CD8-positive, alpha-beta memory T cell (primary cell): Measurements from ENCODE around the gene PPM1E. TPM values are rescaled to one million over a fixed set of nuclear protein-coding genes. Genes with fewer than 3 reads are reported as not detected.

Experiments
- CTCF ChIA-PET: fragments of 350-600 bp; sonication (Branson Sonifier 250); formaldehyde crosslinking; loops from one replicate; lab custom pipeline; 2021; ENCODE audit warnings: antibody characterized with exemption; lab: Charles Lee
- POLR2A ChIA-PET: fragments of 350-600 bp; sonication (Branson Sonifier 250); formaldehyde crosslinking; loops from one replicate; lab custom pipeline; 2021; ENCODE audit warnings: antibody characterized with exemption; lab: Charles Lee
- DNase-seq, 5 donors: peaks; one replicate each; pipeline versions ENCODE4 v3.0.0 to v3.0.0-alpha.2; 2020 to 2022; ENCODE audit warnings: mixed read lengths in 1 of 5
- H3K27ac ChIP-seq: one replicate; pipeline ENCODE4 v1.7.0; 2013; ENCODE audit warnings: low read depth, mild to moderate bottlenecking, low read length, moderate library complexity
- H3K27me3 ChIP-seq: 2 replicates; pipeline ENCODE4 v1.7.0; 2013; ENCODE audit warnings: low read length, mild to moderate bottlenecking; ENCODE audit not compliant: insufficient read depth, poor library complexity, severe bottlenecking
- H3K36me3 ChIP-seq: 2 replicates; pipeline ENCODE4 v1.7.0; 2013; ENCODE audit warnings: mild to moderate bottlenecking, low read length, moderate library complexity; ENCODE audit not compliant: insufficient read depth
- H3K4me1 ChIP-seq: 2 replicates; pipeline ENCODE4 v1.7.0; 2013; ENCODE audit warnings: mild to moderate bottlenecking, low read length, moderate library complexity; ENCODE audit not compliant: insufficient read depth
- H3K4me3 ChIP-seq: 2 replicates; pipeline ENCODE4 v1.7.0; 2013; ENCODE audit warnings: mild to moderate bottlenecking, low read length
- H3K9me3 ChIP-seq: 2 replicates; pipeline ENCODE4 v1.7.0; 2013; ENCODE audit warnings: mild to moderate bottlenecking, low read length
- H3K27ac Mint-ChIP-seq, 8 donors: one replicate each; pipeline ENCODE4 v1.8.0; 2020 to 2021; ENCODE audit warnings: mixed read lengths in 8 of 8, mild to moderate bottlenecking in 6 of 8, inconsistent platforms in 3 of 8, moderate library complexity in 3 of 8
- H3K27me3 Mint-ChIP-seq, 2 donors: one replicate each; pipeline ENCODE4 v1.8.0; 2020 to 2021; ENCODE audit warnings: mixed read lengths in 2 of 2, mild to moderate bottlenecking in 1 of 2, moderate library complexity in 1 of 2
- H3K36me3 Mint-ChIP-seq, 3 donors: one replicate each; pipeline ENCODE4 v1.8.0; 2020 to 2021; ENCODE audit warnings: mixed read lengths in 3 of 3, inconsistent platforms in 1 of 3, mild to moderate bottlenecking in 1 of 3
- H3K4me1 Mint-ChIP-seq, 3 donors: one replicate each; pipeline ENCODE4 v1.8.0; 2020 to 2021; ENCODE audit warnings: mixed read lengths in 3 of 3, inconsistent platforms in 1 of 3, mild to moderate bottlenecking in 1 of 3
- H3K4me3 Mint-ChIP-seq, 7 donors: one replicate each; pipeline ENCODE4 v1.8.0; 2020 to 2021; ENCODE audit warnings: mixed read lengths in 7 of 7, mild to moderate bottlenecking in 6 of 7, moderate library complexity in 4 of 7, inconsistent platforms in 2 of 7
- H3K9me3 Mint-ChIP-seq, 5 donors: one replicate each; pipeline ENCODE4 v1.8.0; 2020 to 2022; ENCODE audit warnings: mixed read lengths in 5 of 5, mild to moderate bottlenecking in 3 of 5, moderate library complexity in 2 of 5, inconsistent platforms in 1 of 5
- polyA plus RNA-seq: library from polyadenylated mRNA; unstranded; fragments of 300-500 nt; fragmentation: Illumina TruSeq; gene quantifications from one replicate; pipeline ENCODE4 v1.2.3, GENCODE V29; 2021
- total RNA-seq, 2 experiments: library from RNA; stranded (reverse); gene quantifications; one replicate each; pipeline ENCODE4 v1.2.3, GENCODE V29; 2021

The PPM1E gene
- total RNA-seq (not detected), polyA plus RNA-seq (0.05 TPM)

GRCh38 chr17:58755577-58756245 lies at the start of gene PPM1E:
TSS of gene PPM1E (plus strand) at chr17:58755854.
- ChIA-PET CTCF (no interaction called here), POLR2A (no interaction called here)
- H3K9me3 Mint-ChIP-seq: peaks cover 0 to 2% (median 0%) of the 10 kb centered on the region in 5 donors
- peaks cover 12% of the 10 kb centered on the region for H3K4me1 ChIP-seq
- peaks cover 47 to 61% of the 10 kb centered on the region in 2 donors for H3K27me3 Mint-ChIP-seq
- H3K4me1 Mint-ChIP-seq: peaks cover 7 to 21% (median 16%) of the 10 kb centered on the region in 3 donors
- peak; percentile 3 to 56 (median 13) for DNase-seq
- no peaks in the 10 kb centered on the region for H3K36me3 ChIP-seq
- peak within 1 kb of the TSS in 3 of 8 donors; percentile 11 to 65 (median 28) for H3K27ac Mint-ChIP-seq
- no peaks in the 10 kb centered on the region for H3K9me3 ChIP-seq
- H3K4me3 Mint-ChIP-seq: peak within 1 kb of the TSS; percentile 85 to 92 (median 91)
- H3K27me3 ChIP-seq: peaks cover 29% of the 10 kb centered on the region
- H3K36me3 Mint-ChIP-seq: peaks cover 0 to 3% (median 0%) of the 10 kb centered on the region in 3 donors
- no peak within 1 kb of the TSS for H3K27ac ChIP-seq
- peak within 1 kb of the TSS; percentile 69 for H3K4me3 ChIP-seq

- peaks cover 0 to 5% (median 0%) of the 10 kb centered on the region in 3 donors for H3K4me1 Mint-ChIP-seq
- Histone ChIP-seq H3K4me3 (no peak overlapping the region), H3K9me3 (no peaks in the 10 kb centered on the region), H3K4me1 (no peaks in the 10 kb centered on the region), H3K27me3 (no peaks in the 10 kb centered on the region), H3K36me3 (no peaks in the 10 kb centered on the region), H3K27ac (no peak overlapping the region)
- H3K27me3 Mint-ChIP-seq: no peaks in the 10 kb centered on the region
- ChIA-PET POLR2A (no interaction called here), CTCF (no interaction called here)
- H3K9me3 Mint-ChIP-seq: no peaks in the 10 kb centered on the region
- H3K27ac Mint-ChIP-seq: peak overlapping the region in 3 of 8 donors; percentile 1 to 67 (median 19)
- no peak for DNase-seq
- peaks cover 0 to 51% (median 9%) of the 10 kb centered on the region in 3 donors for H3K36me3 Mint-ChIP-seq
- H3K4me3 Mint-ChIP-seq: no peak overlapping the region
Measured at GRCh38 chr17:58706351-58707140, 49.1 kb upstream of the PPM1E start.

GRCh38 chr17:58710948-58711552 lies 44.6 kb upstream of the PPM1E start:
- Histone ChIP-seq H3K9me3 (no peaks in the 10 kb centered on the region), H3K36me3 (no peaks in the 10 kb centered on the region), H3K27me3 (no peaks in the 10 kb centered on the region), H3K27ac (no peak overlapping the region), H3K4me3 (no peak overlapping the region), H3K4me1 (no peaks in the 10 kb centered on the region)
- peak in 4 of 5 donors; percentile 3 to 48 (median 20) for DNase-seq
- Mint-ChIP-seq H3K9me3 (no peaks in the 10 kb centered on the region), H3K27ac (no peak overlapping the region), H3K36me3 (peaks cover 4 to 45% (median 6%) of the 10 kb centered on the region in 3 donors), H3K27me3 (no peaks in the 10 kb centered on the region), H3K4me3 (no peak overlapping the region), H3K4me1 (peaks cover 0 to 5% (median 0%) of the 10 kb centered on the region in 3 donors)
- CTCF ChIA-PET: interaction anchor here (0.6 to 1.6 kb wide), 6 partner anchors 10 to 294 kb away, joined by 3 to 5 read pairs (median 3); no protein-coding TSS in a partner anchor
- POLR2A ChIA-PET: no interaction called here

GRCh38 chr17:58722274-58722673 lies 33.4 kb upstream of the PPM1E start:
- H3K27me3 Mint-ChIP-seq: no peaks in the 10 kb centered on the region
- peak overlapping the region in 1 of 8 donors; percentile 2 for H3K27ac Mint-ChIP-seq
- H3K4me3 Mint-ChIP-seq: no peak overlapping the region
- no peaks in the 10 kb centered on the region for H3K9me3 Mint-ChIP-seq
- no peak for DNase-seq
- Histone ChIP-seq H3K27me3 (no peaks in the 10 kb centered on the region), H3K9me3 (no peaks in the 10 kb centered on the region), H3K4me1 (no peaks in the 10 kb centered on the region), H3K27ac (no peak overlapping the region), H3K4me3 (no peak overlapping the region), H3K36me3 (peaks cover 5% of the 10 kb centered on the region)
- ChIA-PET CTCF (no interaction called here), POLR2A (no interaction called here)
- no peaks in the 10 kb centered on the region for H3K4me1 Mint-ChIP-seq
- peaks cover 0 to 56% (median 4%) of the 10 kb centered on the region in 3 donors for H3K36me3 Mint-ChIP-seq

GRCh38 chr17:58722696-58723095 lies 33.0 kb upstream of the PPM1E start:
- H3K4me1 ChIP-seq: no peaks in the 10 kb centered on the region
- DNase-seq: no peak
- Mint-ChIP-seq H3K36me3 (peaks cover 0 to 57% (median 4%) of the 10 kb centered on the region in 3 donors), H3K4me3 (no peak overlapping the region), H3K9me3 (no peaks in the 10 kb centered on the region), H3K27me3 (no peaks in the 10 kb centered on the region), H3K4me1 (no peaks in the 10 kb centered on the region), H3K27ac (no peak overlapping the region)
- peaks cover 5% of the 10 kb centered on the region for H3K36me3 ChIP-seq
- no peaks in the 10 kb centered on the region for H3K9me3 ChIP-seq
- H3K27ac ChIP-seq: no peak overlapping the region
- CTCF ChIA-PET: no interaction called here
- POLR2A ChIA-PET: no interaction called here
- no peak overlapping the region for H3K4me3 ChIP-seq
- H3K27me3 ChIP-seq: no peaks in the 10 kb centered on the region

GRCh38 chr17:58728798-58729197 lies 26.9 kb upstream of the PPM1E start:
- Histone ChIP-seq H3K27ac (no peak overlapping the region), H3K4me3 (no peak overlapping the region), H3K36me3 (no peaks in the 10 kb centered on the region), H3K4me1 (no peaks in the 10 kb centered on the region), H3K27me3 (no peaks in the 10 kb centered on the region), H3K9me3 (no peaks in the 10 kb centered on the region)
- H3K27ac Mint-ChIP-seq: peak overlapping the region in 3 of 8 donors; percentile 29 to 50 (median 33)
- no peak overlapping the region for H3K4me3 Mint-ChIP-seq
- H3K36me3 Mint-ChIP-seq: peaks cover 0 to 39% (median 3%) of the 10 kb centered on the region in 3 donors
- ChIA-PET POLR2A (no interaction called here), CTCF (interaction anchor here (0.8 kb wide), 1 partner anchor 18 kb away, joined by 3 read pairs; no protein-coding TSS in a partner anchor)
- H3K27me3 Mint-ChIP-seq: no peaks in the 10 kb centered on the region
- no peaks in the 10 kb centered on the region for H3K9me3 Mint-ChIP-seq
- DNase-seq: no peak
- no peaks in the 10 kb centered on the region for H3K4me1 Mint-ChIP-seq

- Mint-ChIP-seq H3K36me3 (peaks cover 0 to 33% (median 2%) of the 10 kb centered on the region in 3 donors), H3K4me1 (no peaks in the 10 kb centered on the region), H3K9me3 (no peaks in the 10 kb centered on the region), H3K4me3 (no peak overlapping the region), H3K27ac (peak overlapping the region in 1 of 8 donors; percentile 18), H3K27me3 (no peaks in the 10 kb centered on the region)
- no peak for DNase-seq
- CTCF ChIA-PET: interaction anchor here (0.7 kb wide), 1 partner anchor 12 kb away, joined by 3 read pairs; no protein-coding TSS in a partner anchor
- POLR2A ChIA-PET: no interaction called here
- Histone ChIP-seq H3K4me3 (no peak overlapping the region), H3K36me3 (no peaks in the 10 kb centered on the region), H3K27ac (no peak overlapping the region), H3K4me1 (no peaks in the 10 kb centered on the region), H3K27me3 (no peaks in the 10 kb centered on the region), H3K9me3 (no peaks in the 10 kb centered on the region)
Measured at GRCh38 chr17:58730937-58731336, 24.7 kb upstream of the PPM1E start.
